ENCODE results near the gene MAPKAPK3. TPM values are rescaled to one million over a fixed set of nuclear protein-coding genes. Genes with fewer than 3 reads are reported as not detected.
A peak's percentile ranks its signal among the peaks of the same experiment; 100 is the strongest.

The MAPKAPK3 gene
- total RNA-seq, 4 donors from 2014 or later = 66.1 to 147 (median 97.5) TPM

DNA sequence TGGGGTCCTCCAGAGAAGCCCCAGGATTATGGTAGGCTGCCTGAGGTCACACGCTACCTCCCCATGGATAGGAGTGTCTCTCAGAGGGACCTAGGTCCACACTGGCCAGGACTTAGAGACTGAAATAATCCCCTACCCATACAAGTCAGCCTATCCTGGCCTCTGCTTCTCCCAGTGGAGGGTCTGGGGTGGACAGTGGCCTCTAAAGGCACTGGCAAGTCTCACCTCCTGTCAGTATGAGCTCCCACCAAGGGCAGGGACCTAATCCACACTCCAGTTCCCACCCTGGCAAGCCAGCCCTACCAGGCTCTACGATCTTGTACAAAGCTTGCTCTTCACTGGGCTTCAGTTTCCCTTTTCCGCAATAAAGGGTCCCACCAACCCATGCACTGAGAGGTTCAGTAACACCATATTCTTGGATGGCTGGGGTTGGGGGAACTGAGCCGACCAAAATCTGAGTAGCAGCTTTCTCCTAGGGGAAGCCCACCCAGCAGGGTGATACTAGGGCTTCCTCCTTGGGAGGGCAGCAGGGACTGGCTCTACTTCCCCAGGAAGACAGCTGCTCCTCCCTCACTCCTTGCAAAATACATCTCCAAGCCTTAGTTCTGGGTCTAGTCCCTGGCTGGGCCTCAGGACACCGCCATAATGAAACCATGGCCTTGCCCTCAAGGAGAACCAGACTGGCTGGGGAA, 7.7 kb upstream of the MAPKAPK3 start:
- TF ChIP-seq POLR2A (IDR thresholded peaks at IDR 0.05) = no peak
- TF ChIP-seq, protein P1, sequence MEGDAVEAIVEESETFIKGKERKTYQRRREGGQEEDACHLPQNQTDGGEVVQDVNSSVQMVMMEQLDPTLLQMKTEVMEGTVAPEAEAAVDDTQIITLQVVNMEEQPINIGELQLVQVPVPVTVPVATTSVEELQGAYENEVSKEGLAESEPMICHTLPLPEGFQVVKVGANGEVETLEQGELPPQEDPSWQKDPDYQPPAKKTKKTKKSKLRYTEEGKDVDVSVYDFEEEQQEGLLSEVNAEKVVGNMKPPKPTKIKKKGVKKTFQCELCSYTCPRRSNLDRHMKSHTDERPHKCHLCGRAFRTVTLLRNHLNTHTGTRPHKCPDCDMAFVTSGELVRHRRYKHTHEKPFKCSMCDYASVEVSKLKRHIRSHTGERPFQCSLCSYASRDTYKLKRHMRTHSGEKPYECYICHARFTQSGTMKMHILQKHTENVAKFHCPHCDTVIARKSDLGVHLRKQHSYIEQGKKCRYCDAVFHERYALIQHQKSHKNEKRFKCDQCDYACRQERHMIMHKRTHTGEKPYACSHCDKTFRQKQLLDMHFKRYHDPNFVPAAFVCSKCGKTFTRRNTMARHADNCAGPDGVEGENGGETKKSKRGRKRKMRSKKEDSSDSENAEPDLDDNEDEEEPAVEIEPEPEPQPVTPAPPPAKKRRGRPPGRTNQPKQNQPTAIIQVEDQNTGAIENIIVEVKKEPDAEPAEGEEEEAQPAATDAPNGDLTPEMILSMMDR (IDR thresholded peaks at IDR 0.05) = no peak
- Histone ChIP-seq H3K27me3 (no peaks in the 10 kb centered on the region), H3K36me3 (peaks cover 20 to 21% of the 10 kb centered on the region in 2 donors), H3K4me3 (replicated peaks in 1 of 3) (peak overlapping the region in 2 of 3 donors; percentile 69 to 96), H3K27ac (peak overlapping the region; percentile 99 to 100 (median 100)), H3K4me1 (peaks cover 65 to 79% of the 10 kb centered on the region in 2 donors), H3K9me3 (no peaks in the 10 kb centered on the region)
- WGBS, 2 donors = 71 to 94% methylated on average over 5 of the region's 5 CpGs
- intact Hi-C loops (cut with DNase I) = no loop called here
- no peak for DNase-seq

DNA sequence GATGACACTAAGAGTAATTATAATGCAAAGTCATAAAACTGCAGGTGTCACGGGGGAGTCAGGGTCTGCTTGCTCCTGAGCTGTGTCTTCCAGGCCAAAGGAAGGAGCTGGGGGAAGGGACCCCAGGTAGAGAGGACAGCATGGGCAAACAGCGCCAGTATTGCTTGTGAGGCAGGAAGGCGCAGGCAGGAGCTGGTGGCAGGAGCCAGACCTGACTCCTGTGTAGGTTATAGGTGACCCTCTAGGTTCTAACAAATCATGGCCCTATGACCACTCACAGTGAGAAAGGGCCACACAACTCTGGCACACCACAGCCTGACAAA, 7.2 kb upstream of the MAPKAPK3 start:
- Histone ChIP-seq H3K36me3 (peaks cover 20 to 21% of the 10 kb centered on the region in 2 donors), H3K4me3 (replicated peaks in 1 of 3) (peak overlapping the region in 2 of 3 donors; percentile 69 to 96), H3K27ac (peak overlapping the region; percentile 99 to 100 (median 100)), H3K4me1 (peaks cover 60 to 74% of the 10 kb centered on the region in 2 donors), H3K27me3 (no peaks in the 10 kb centered on the region), H3K9me3 (no peaks in the 10 kb centered on the region)
- no peak for TF ChIP-seq POLR2A (IDR thresholded peaks at IDR 0.05)
- TF ChIP-seq, protein P1 (IDR thresholded peaks at IDR 0.05) = no peak
- DNase-seq = no peak
- intact Hi-C loops (cut with DNase I) = no loop called here
- 86 to 95% methylated on average over 3 of the region's 3 CpGs for WGBS, 2 donors

DNA sequence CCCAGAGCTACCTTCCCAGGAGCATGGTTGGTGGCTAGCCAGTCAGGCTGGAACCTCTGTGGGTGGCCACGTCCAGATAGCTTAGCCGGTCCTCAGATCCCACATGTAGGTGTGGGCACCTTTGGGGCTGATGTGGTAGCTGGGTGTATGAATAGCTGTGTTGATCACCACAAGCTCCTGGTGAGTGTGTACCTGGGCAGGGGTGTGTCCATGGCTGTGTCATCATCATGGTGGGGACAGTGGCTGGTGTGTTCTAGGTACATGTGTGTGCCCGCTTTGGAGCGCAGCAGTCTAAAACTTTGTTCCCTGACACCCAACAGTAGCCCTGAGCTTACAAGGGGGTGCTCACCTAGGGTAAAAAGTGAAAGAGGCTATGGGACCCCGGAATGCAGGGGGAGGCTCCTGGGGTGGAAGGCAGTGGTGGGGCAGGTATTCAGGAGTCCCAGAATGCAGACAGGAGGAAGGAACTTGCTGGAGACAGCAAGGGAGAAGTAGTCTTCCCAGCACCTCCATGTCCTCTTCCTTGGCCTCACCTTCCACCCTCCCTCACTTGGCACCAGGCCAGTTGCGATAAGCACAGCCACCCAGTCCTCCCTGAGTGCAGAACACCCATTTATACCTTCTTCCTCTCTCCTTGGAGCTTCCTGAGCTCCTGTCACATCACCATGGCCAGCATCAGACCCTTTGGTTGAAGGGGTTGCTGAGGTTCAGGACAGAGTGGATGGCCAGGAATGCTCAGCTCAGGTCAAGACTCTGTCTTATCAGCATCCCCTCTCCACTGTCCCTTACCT, 6.6 kb upstream of the MAPKAPK3 start:
- intact Hi-C loops (cut with DNase I) = no loop called here
- WGBS, 2 donors = 72 to 73% methylated on average over 6 of the region's 6 CpGs
- peak; percentile 74 to 81 for DNase-seq
- H3K4me1 ChIP-seq = peaks cover 53 to 68% of the 10 kb centered on the region in 2 donors
- no peaks in the 10 kb centered on the region for H3K9me3 ChIP-seq
- peak in 1 of 2 donors; percentile 10 for TF ChIP-seq POLR2A (IDR thresholded peaks at IDR 0.05)
- TF ChIP-seq, protein P1 (IDR thresholded peaks at IDR 0.05) = no peak
- H3K36me3 ChIP-seq = peaks cover 20 to 21% of the 10 kb centered on the region in 2 donors
- H3K27me3 ChIP-seq = no peaks in the 10 kb centered on the region
- H3K4me3 ChIP-seq (replicated peaks in 1 of 3) = peak overlapping the region; percentile 69 to 96 (median 82)
- H3K27ac ChIP-seq = peak overlapping the region; percentile 99 to 100 (median 100)

DNA sequence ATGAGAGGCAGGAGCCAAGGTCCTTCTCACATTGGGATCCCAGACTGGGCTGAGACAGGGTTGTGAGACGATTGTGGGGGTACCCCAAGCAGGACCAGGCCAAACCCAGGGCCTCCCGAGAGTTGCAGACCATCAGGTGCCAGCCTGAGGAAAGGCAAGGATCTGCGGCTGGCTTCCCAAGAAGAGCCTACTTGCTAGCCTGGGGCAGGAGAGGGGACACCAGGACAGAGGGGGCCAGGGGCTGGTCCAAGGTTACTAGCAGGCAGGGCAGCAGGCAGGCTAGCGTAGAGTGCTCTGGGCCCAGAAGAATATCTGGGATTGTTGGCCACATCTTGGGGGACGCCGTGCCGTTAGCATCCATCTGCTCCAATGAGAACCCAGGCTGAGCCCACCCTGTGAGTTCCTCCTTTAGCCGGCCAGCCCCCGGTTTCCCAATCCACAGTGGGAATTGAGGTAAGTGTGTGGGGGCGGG, 5.9 kb upstream of the MAPKAPK3 start:
- no peaks in the 10 kb centered on the region for H3K9me3 ChIP-seq
- peak overlapping the region; percentile 99 to 100 (median 100) for H3K27ac ChIP-seq
- peaks cover 47 to 62% of the 10 kb centered on the region in 2 donors for H3K4me1 ChIP-seq
- no peaks in the 10 kb centered on the region for H3K27me3 ChIP-seq
- 8 to 9% methylated on average over 9 to 10 of the region's 10 CpGs for WGBS, 2 donors
- peak overlapping the region; percentile 69 to 96 (median 82) for H3K4me3 ChIP-seq (replicated peaks in 1 of 3)
- H3K36me3 ChIP-seq = peaks cover 20 to 21% of the 10 kb centered on the region in 2 donors
- TF ChIP-seq POLR2A (IDR thresholded peaks at IDR 0.05) = no peak
- TF ChIP-seq, protein P1 (IDR thresholded peaks at IDR 0.05) = no peak
- intact Hi-C loops (cut with DNase I) = no loop called here
- DNase-seq = no peak
